ENCODE data around the gene SCN2A. TPM values are rescaled to one million over a fixed set of nuclear protein-coding genes. Genes with fewer than 3 reads are reported as not detected.

Gene SCN2A
- total and polyA plus RNA-seq, 2 experiments from 2014 or later: 0.95 TPM; not detected in 1

DNA sequence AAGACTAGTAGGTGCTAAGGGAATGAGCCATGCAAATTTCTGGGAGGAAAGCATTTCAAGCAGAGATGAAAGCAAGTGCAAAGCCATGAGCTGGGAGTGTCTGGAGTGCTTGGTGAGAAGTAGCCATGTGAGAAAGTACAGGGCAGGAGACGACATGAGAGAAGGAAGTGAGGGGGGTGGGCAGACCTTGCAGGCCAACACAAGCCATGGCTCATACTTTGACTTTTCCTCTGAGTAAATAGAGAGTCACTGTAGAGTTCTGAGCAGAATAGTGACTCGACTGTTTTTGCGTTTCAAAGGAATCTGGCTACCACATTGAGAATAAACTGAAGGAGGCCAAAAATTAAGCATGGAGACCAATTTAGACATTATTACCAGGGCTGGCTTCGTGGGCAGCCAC is 42.2 kb downstream of the SCN2A start:
- H3K36me3 ChIP-seq: no peaks in the 10 kb centered on the region
- H3K4me1 ChIP-seq (ENCODE audit: low read depth): no peaks in the 10 kb centered on the region
- H3K27me3 ChIP-seq: no peaks in the 10 kb centered on the region
- no peak overlapping the region for H3K4me3 ChIP-seq
- TF ChIP-seq CTCF (IDR thresholded peaks at IDR 0.05; ENCODE audit: low read depth, low read length): no peak
- H3K9me3 ChIP-seq (ENCODE audit: low read depth): no peaks in the 10 kb centered on the region
- H3K27ac ChIP-seq: no peak overlapping the region
- no peak for DNase-seq (ENCODE audit: low read depth in 1 of 2, low spot score in 1 of 2)

GRCh38 chr2:165283342-165283741 is 44.1 kb downstream of the SCN2A start:
- TF ChIP-seq CTCF (IDR thresholded peaks at IDR 0.05; ENCODE audit: low read depth, low read length): no peak
- no peaks in the 10 kb centered on the region for H3K4me1 ChIP-seq (ENCODE audit: low read depth)
- H3K27ac ChIP-seq: no peak overlapping the region
- no peak overlapping the region for H3K4me3 ChIP-seq
- H3K27me3 ChIP-seq: no peaks in the 10 kb centered on the region
- DNase-seq (ENCODE audit: low read depth in 1 of 2, low spot score in 1 of 2): no peak
- H3K36me3 ChIP-seq: no peaks in the 10 kb centered on the region
- H3K9me3 ChIP-seq (ENCODE audit: low read depth): no peaks in the 10 kb centered on the region

DNA sequence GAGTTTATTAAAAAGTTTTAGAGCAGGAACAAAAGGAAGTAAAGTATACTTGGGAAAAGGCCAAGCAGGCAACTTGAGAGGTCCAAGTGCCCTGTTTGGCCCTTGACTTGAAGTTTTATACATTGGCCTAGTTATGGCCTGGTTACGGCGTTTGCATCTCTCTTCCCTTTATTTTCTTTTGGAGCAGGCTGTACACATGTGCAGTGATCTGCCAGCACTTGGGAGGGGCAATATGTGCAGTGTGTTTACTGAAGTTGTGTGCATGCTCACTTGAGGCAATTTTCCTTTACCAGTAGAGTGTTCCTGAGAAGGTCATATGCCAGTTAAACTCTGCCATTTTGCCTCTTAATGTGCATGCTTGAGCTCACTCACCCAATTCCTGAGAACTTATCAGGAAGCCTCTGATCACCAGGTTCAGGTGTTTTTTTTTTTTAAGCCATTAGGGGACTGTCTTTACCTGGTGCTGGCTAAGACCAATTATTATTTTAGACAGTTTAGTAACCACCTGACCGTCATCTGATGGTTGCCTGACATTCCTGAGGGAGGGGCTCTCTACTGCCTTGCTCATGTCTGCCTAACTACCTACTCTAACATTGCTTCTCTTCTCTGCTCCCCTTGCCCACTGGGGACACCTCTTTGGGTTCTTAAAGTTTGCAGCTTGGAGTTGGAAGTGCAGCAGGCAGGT is 48.0 kb downstream of the SCN2A start:
- no peak for DNase-seq (ENCODE audit: low read depth in 1 of 2, low spot score in 1 of 2)
- no peak overlapping the region for H3K4me3 ChIP-seq
- H3K36me3 ChIP-seq: no peaks in the 10 kb centered on the region
- H3K4me1 ChIP-seq (ENCODE audit: low read depth): no peaks in the 10 kb centered on the region
- no peaks in the 10 kb centered on the region for H3K9me3 ChIP-seq (ENCODE audit: low read depth)
- H3K27me3 ChIP-seq: peaks cover 5% of the 10 kb centered on the region
- no peak for TF ChIP-seq CTCF (IDR thresholded peaks at IDR 0.05; ENCODE audit: low read depth, low read length)
- H3K27ac ChIP-seq: no peak overlapping the region

DNA sequence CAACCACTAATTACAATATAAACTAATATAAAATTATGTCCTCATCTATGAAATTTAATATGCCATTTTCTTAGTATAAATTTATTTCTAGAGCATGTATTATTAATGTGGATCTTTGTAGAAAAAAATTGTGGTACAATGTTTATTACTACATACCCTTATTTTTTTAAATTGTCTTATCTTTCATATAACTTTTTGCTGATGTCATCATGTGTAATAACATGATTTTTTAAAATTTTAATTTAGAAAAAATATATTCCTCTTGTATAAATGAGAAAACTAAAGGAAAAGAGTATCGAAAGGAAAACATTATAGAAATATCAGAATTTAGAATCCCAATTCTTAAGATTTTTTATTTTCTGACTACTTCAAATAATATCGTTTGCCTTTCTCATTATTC is 49.9 kb downstream of the SCN2A start:
- no peak overlapping the region for H3K4me3 ChIP-seq
- no peak overlapping the region for H3K27ac ChIP-seq
- DNase-seq (ENCODE audit: low read depth in 1 of 2, low spot score in 1 of 2): no peak
- no peaks in the 10 kb centered on the region for H3K4me1 ChIP-seq (ENCODE audit: low read depth)
- TF ChIP-seq CTCF (IDR thresholded peaks at IDR 0.05; ENCODE audit: low read depth, low read length): no peak
- H3K9me3 ChIP-seq (ENCODE audit: low read depth): no peaks in the 10 kb centered on the region
- H3K36me3 ChIP-seq: no peaks in the 10 kb centered on the region
- H3K27me3 ChIP-seq: peaks cover 5% of the 10 kb centered on the region

GRCh38 chr2:165293440-165294420 is 54.5 kb downstream of the SCN2A start:
- DNase-seq (ENCODE audit: low read depth in 1 of 2, low spot score in 1 of 2): peak; percentile 92 to 94

More at GRCh38 chr2:165293440-165294420, 54.5 kb downstream of the SCN2A start:
- peaks cover 5% of the 10 kb centered on the region for H3K27me3 ChIP-seq
- H3K36me3 ChIP-seq: no peaks in the 10 kb centered on the region
- peak; percentile 79 for TF ChIP-seq CTCF (IDR thresholded peaks at IDR 0.05; ENCODE audit: low read depth, low read length)
- no peaks in the 10 kb centered on the region for H3K9me3 ChIP-seq (ENCODE audit: low read depth)
- H3K27ac ChIP-seq: no peak overlapping the region
- no peak overlapping the region for H3K4me3 ChIP-seq
- H3K4me1 ChIP-seq (ENCODE audit: low read depth): no peaks in the 10 kb centered on the region

Data from cardiac muscle cell (in vitro differentiated cells and primary cell).